Fibroblast of skin of right quadriceps (primary cell): ENCODE measurements around the gene ZDHHC14.

Source experiments
- DNase-seq: peaks from one replicate; pipeline ENCODE4 v3.0.0-alpha.2; 2013

ZDHHC14 gene

GRCh38 chr6:157538168-157538567, 157.2 kb downstream of the ZDHHC14 start:
- no peak for DNase-seq

GRCh38 chr6:157538698-157539097, 157.7 kb downstream of the ZDHHC14 start:
- DNase-seq = no peak

GRCh38 chr6:157539421-157539822, 158.4 kb downstream of the ZDHHC14 start:
- no peak for DNase-seq

- DNase-seq = no peak
These were observed 159.1 kb downstream of the ZDHHC14 start for GRCh38 chr6:157539900-157540752.

- no peak for DNase-seq
These were observed 160.8 kb downstream of the ZDHHC14 start for GRCh38 chr6:157541618-157542413.

GRCh38 chr6:157542414-157543160, 161.6 kb downstream of the ZDHHC14 start:
- DNase-seq = no peak

GRCh38 chr6:157546321-157546720, 165.3 kb downstream of the ZDHHC14 start:
- DNase-seq = no peak

- DNase-seq = no peak
These were observed 166.1 kb downstream of the ZDHHC14 start for GRCh38 chr6:157547112-157547511.

- no peak for DNase-seq
These were observed 167.9 kb downstream of the ZDHHC14 start for GRCh38 chr6:157548635-157549467.

- no peak for DNase-seq
These were observed 168.4 kb downstream of the ZDHHC14 start for GRCh38 chr6:157549468-157549745.

- peak; percentile 7 for DNase-seq
These were observed 169.4 kb downstream of the ZDHHC14 start for GRCh38 chr6:157550114-157550989.

GRCh38 chr6:157551041-157551832, 170.2 kb downstream of the ZDHHC14 start:
- DNase-seq = no peak

- DNase-seq = no peak
These were observed 171.2 kb downstream of the ZDHHC14 start for GRCh38 chr6:157552081-157552747.

- DNase-seq = no peak
These were observed 172.0 kb downstream of the ZDHHC14 start for GRCh38 chr6:157552820-157553485.

GRCh38 chr6:157554747-157555146, 173.8 kb downstream of the ZDHHC14 start:
- no peak for DNase-seq

- no peak for DNase-seq
These were observed 174.6 kb downstream of the ZDHHC14 start for GRCh38 chr6:157555455-157556143.

- no peak for DNase-seq
These were observed 175.2 kb downstream of the ZDHHC14 start for GRCh38 chr6:157556144-157556645.

- no peak for DNase-seq
These were observed 175.9 kb downstream of the ZDHHC14 start for GRCh38 chr6:157556671-157557430.
